ENCODE measurements around the gene MRPS7.

Gene MRPS7

GRCh38 chr17:75238684-75239191 lies 22.9 kb upstream of the MRPS7 start (continued):
- peak; percentile 85 for TF ChIP-seq ZNF600 (tag by site-specific recombination; IDR thresholded peaks at IDR 0.05)
- TF ChIP-seq CTCF (tag by site-specific recombination; IDR thresholded peaks at IDR 0.05) = peak; percentile 86
- TF ChIP-seq PATZ1 (tag by site-specific recombination; IDR thresholded peaks at IDR 0.05) = peak; percentile 43
- peak; percentile 43; the same call in 1 of the 2 replicates for TF ChIP-seq ZBTB17 (tag by site-specific recombination; IDR thresholded peaks at IDR 0.05)

- no peak overlapping the region for H3K27ac ChIP-seq (ENCODE audit: extremely low read depth, low read depth, low read length)
- H3K4me1 ChIP-seq (ENCODE audit: control insufficient read depth, insufficient read depth, low read length) = no peaks in the 10 kb centered on the region
- peaks cover 41 to 100% of the 10 kb centered on the region in 2 experiments for H3K36me3 ChIP-seq (ENCODE audit: control insufficient read depth in 2 of 2, insufficient read depth in 1 of 2, low read length in 2 of 2)
- no peak overlapping the region for H3K4me3 ChIP-seq (ENCODE audit: low read depth, low read length)
- TF ChIP-seq GLIS2 (tag by site-specific recombination; IDR thresholded peaks at IDR 0.05) = 0 out of 2 replicates have a peak, but pooled peaks have one; percentile 54
- TF ChIP-seq REPIN1 (tag by site-specific recombination; IDR thresholded peaks at IDR 0.05; ENCODE audit: low read depth) = no peak
- TF ChIP-seq ZNF596 (tag by site-specific recombination; IDR thresholded peaks at IDR 0.05) = no peak
- TF ChIP-seq GLIS1 (tag by site-specific recombination; IDR thresholded peaks at IDR 0.05) = peak; percentile 83
- TF ChIP-seq ZNF501 (tag by site-specific recombination; IDR thresholded peaks at IDR 0.05) = no peak
- POLR2A ChIA-PET = interaction anchor here (1.2 to 3.5 kb wide), 4 partner anchors 10 to 167 kb away, joined by 3 to 26 read pairs (median 10); partner anchors contain the start of genes GRB2 and MIF4GD
- no peaks in the 10 kb centered on the region for H3K9me3 ChIP-seq (ENCODE audit: control insufficient read depth, insufficient read depth, low read depth, low read length)
- CTCF ChIA-PET = interaction anchor here (0.5 to 7.4 kb wide), 19 partner anchors 9 to 1061 kb away, joined by 3 to 74 read pairs (median 9); partner anchors contain the start of genes GGA3, GRB2, MIF4GD and MRPS7
These were observed 22.5 kb upstream of the MRPS7 start for GRCh38 chr17:75239214-75239613.

GRCh38 chr17:75239778-75240393 lies 21.8 kb upstream of the MRPS7 start:
- H3K36me3 ChIP-seq (ENCODE audit: control insufficient read depth in 2 of 2, insufficient read depth in 1 of 2, low read length in 2 of 2) = peaks cover 35 to 100% of the 10 kb centered on the region in 2 experiments
- CTCF ChIA-PET = interaction anchor here (0.6 to 7.4 kb wide), 42 partner anchors 9 to 1060 kb away, joined by 3 to 74 read pairs (median 4); partner anchors contain the start of genes GGA3, MIF4GD, MRPS7 and TSEN54
- TF ChIP-seq ZFP69B (tag by site-specific recombination; IDR thresholded peaks at IDR 0.05) (no peak), ZNF335 (tag by site-specific recombination; conservative IDR thresholded peaks at IDR 0.05) (peak; percentile 38), HIC1 (tag by site-specific recombination; IDR thresholded peaks at IDR 0.05) (0 out of 2 replicates have a peak, but pooled peaks have one; percentile 30)

More at GRCh38 chr17:75239778-75240393, 21.8 kb upstream of the MRPS7 start:
- Histone ChIP-seq H3K9me3 (ENCODE audit: control insufficient read depth, insufficient read depth, low read depth, low read length) (no peaks in the 10 kb centered on the region), H3K4me1 (ENCODE audit: control insufficient read depth, insufficient read depth, low read length) (no peaks in the 10 kb centered on the region), H3K27ac (ENCODE audit: extremely low read depth, low read depth, low read length) (peak overlapping the region; percentile 47; the same call in 1 of the 2 replicates), H3K4me3 (ENCODE audit: low read depth, low read length) (no peak overlapping the region)
- POLR2A ChIA-PET = interaction anchor here (0.6 to 3.5 kb wide), 8 partner anchors 10 to 166 kb away, joined by 3 to 26 read pairs (median 4); partner anchors contain the start of genes GGA3, GRB2, MIF4GD and MRPS7

Data from HEK293 (cell line).